GM12875 (cell line): ENCODE results near the gene POLRMT.
"Not testable (repeated sequence)": the region's sequence is repeated elsewhere in the genome, so short reads cannot be mapped to it uniquely, and the experiment has no call there.

Source experiments
- H3K4me3 ChIP-seq: one replicate; pipeline ENCODE4 v1.5.1; 2011; ENCODE audit warnings: low read depth, low read length, control low read depth
- TF ChIP-seq, protein P1 (sequence below): IDR thresholded peaks from 2 replicates; pipeline ENCODE4 v1.5.1; 2011; ENCODE audit warnings: low read depth, mild to moderate bottlenecking, control low read depth, inconsistent platforms, low read length, moderate library complexity, borderline replicate concordance; ENCODE audit not compliant: insufficient read depth

Gene POLRMT

DNA sequence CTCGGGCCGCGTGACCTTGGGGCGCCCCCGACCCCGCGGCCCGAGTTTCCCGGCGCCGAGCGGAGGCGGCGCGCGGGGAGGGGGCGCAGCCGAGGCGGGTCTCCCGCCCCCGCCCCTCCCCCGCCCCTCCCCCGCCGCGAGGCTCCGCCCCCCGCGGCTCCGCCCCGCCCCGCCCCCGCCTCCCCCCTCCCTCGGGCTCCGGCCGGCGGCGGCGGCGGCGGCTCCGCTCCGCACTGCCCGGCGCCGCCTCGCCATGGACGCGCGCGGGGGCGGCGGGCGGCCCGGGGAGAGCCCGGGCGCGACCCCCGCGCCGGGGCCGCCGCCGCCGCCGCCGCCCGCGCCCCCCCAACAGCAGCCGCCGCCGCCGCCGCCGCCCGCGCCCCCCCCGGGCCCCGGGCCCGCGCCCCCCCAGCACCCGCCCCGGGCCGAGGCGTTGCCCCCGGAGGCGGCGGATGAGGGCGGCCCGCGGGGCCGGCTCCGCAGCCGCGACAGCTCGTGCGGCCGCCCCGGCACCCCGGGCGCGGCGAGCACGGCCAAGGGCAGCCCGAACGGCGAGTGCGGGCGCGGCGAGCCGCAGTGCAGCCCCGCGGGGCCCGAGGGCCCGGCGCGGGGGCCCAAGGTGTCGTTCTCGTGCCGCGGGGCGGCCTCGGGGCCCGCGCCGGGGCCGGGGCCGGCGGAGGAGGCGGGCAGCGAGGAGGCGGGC lies 43.5 kb downstream of the POLRMT start, which contains the start of gene HCN2:
HCN2 (plus strand) TSS at position 189 of the 703 bp plus-strand sequence; CDS start at position 254, 65 bp downstream.
- TF ChIP-seq, protein P1, sequence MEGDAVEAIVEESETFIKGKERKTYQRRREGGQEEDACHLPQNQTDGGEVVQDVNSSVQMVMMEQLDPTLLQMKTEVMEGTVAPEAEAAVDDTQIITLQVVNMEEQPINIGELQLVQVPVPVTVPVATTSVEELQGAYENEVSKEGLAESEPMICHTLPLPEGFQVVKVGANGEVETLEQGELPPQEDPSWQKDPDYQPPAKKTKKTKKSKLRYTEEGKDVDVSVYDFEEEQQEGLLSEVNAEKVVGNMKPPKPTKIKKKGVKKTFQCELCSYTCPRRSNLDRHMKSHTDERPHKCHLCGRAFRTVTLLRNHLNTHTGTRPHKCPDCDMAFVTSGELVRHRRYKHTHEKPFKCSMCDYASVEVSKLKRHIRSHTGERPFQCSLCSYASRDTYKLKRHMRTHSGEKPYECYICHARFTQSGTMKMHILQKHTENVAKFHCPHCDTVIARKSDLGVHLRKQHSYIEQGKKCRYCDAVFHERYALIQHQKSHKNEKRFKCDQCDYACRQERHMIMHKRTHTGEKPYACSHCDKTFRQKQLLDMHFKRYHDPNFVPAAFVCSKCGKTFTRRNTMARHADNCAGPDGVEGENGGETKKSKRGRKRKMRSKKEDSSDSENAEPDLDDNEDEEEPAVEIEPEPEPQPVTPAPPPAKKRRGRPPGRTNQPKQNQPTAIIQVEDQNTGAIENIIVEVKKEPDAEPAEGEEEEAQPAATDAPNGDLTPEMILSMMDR: no peak
- no peak within 1 kb of the TSS for H3K4me3 ChIP-seq

DNA sequence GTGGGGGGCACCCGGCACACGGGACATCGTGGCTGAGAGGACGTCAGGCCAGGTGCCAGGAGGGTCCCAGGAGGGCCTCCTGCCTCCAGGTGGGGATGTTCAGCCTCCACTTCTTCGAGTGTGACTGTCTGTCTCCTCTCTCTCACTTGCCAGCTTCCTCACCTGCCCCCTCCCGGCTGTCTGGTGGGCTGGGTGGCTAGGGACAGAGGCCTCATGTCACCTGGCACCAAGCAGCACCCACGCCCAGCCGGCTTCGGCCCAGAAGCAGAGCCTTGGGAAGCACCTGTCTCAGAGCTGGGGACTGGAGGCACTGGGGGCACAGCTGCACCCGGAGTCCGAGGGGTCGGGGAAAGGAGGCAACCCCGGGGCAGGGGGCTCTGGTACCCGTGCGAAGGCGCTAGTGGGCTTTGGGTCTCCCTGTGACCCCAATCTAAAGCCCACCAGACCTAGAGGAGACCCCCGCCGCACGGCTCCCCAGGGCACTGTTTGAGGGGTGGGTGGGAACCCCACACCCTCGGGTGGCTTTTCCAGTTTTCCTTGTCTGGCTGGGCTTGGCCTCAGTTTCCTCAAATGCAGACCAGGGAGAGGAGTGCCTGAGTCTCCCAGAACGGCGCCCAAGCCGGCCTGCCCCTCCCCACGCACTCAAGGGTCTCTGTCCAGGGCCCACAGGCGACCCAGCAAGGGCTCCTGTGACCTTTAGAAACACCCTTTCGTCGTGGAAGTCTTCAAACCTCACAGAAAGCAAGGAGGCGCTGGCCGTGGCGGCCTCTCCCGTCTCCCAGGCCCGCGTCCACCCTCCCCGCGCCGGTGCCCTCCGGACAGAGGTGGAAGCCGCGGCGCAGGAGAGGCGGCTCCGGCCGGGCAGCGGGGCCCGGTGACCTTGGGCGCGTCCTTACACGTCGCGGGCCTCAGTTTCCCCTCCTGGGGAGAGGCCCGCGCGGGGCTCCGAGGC lies 44.3 kb downstream of the POLRMT start:
- no peak overlapping the region for H3K4me3 ChIP-seq
- TF ChIP-seq, protein P1: no peak

DNA sequence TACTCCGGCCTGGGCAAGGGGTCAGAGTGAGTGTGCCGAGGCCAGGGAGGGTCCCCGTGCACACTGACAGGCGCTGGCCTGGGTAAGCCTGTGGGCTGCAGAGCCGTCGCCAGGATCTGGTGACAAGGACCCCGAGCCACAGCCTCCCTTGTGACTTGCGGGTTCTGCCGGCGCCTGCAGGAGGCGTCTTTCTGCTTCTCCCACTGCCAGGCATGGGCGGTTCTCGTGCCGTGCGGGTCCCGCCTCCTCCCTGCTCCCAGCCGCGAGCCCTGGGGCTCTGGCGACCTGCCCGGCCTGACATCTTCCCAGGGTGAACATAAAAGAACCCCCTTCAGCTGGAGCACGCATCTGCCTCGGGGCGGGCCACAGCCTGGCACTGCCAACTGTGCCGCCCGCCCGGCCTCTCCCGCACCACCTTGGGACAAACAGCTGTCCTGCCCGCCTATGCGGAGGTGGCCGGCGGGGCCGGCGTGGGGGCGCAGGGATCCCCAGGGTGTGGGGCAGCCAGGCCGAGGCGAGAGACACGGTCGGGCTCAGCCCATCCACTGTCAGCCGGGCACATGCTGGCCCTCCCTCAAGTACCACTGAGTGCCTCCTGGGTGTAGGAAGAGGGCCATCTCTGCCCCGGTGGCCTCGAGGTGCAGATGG lies 45.1 kb downstream of the POLRMT start:
- TF ChIP-seq, protein P1: peak; percentile 69

DNA sequence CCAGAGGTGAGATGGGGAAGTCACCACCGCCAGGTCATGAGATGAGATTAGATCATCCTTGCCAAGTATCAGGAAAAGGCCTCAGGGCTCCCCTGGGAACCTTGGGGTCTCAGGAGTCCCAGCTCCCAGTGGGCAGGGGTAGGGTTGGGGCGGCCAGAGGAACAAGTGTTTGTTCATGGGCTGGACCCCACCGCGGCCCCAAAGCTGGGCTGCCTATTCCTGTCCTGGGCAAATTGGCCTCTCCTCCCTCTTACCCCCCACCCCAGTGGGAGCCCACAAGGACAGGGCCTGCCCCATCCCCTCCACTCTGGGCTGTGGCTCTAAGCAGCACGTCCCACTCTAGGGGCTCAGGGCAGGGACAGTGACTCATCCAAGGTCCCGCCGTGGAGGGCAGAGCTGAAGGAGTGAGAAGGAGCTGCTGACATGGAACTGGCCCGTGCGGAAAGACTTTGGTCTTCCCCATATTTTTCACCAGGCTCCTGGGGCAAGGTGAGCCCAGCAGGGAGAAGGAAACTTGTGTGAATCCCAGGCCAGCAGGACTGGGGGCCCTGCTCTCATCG lies 47.7 kb downstream of the POLRMT start:
- no peak overlapping the region for H3K4me3 ChIP-seq
- TF ChIP-seq, protein P1: no peak

More for the DNA sequence above, 45.1 kb downstream of the POLRMT start:
- H3K4me3 ChIP-seq: no peak overlapping the region

DNA sequence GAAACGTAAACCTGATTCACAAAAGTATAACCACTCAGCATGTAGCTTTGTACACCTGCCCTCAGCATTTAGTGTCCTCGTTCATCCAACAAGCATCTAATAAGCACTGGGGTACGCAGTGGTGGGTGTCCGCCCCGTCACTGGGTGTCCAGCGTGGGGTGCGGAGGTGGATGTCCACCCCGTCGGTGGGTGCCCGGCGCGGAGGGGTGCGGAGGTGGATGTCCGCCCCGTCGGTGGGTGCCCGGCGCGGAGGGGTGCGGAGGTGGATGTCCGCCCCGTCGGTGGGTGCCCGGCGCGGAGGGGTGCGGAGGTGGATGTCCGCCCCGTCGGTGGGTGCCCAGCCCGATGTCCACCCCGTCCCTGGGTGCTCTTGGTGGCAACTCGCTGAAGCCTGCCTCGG lies 48.2 kb downstream of the POLRMT start:
- not testable (repeated sequence) for H3K4me3 ChIP-seq

DNA sequence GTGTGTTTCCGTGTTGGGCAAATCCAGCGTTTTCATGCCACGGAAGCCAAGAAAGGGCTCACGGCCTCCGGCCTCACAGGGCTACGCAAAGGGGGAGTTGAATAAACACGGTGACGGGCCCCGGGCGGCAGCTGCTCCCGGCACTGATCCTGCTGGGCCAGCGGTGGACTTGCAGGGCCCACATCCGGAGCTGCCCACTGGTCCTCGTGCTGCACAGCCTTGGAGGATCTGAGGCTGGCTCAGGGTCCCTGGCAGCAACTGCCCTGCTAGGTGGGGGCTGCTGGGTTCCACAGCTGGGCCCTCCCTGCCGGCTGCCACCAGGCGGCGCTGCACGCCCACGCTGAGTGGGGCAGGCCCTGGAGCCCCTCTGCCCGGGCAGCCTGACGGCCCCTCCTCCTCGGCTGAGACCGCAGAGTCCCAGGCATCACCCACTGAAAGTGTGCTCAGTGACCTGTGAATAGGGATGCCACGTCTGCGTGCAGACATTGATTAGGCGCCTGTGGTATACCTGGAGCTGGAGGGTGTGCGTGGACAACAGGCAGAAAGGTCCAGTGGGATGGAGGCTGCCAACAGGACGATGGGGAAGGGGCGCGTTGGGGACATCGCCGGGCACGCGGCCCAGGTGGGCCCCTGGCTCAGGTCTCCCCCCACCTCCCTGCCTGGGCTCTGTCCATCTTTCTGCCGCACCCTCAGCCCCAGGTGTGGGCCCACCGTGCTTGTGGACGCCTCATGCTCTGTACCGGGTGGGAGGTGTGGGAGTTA lies 48.9 kb downstream of the POLRMT start:
- no peak overlapping the region for H3K4me3 ChIP-seq

More for the DNA sequence above, 48.9 kb downstream of the POLRMT start:
- TF ChIP-seq, protein P1: peak; percentile 99
